ENCODE results near the gene C3orf33. TPM values are rescaled to one million over a fixed set of nuclear protein-coding genes. Genes with fewer than 3 reads are reported as not detected.

Gene C3orf33
- total RNA-seq, 1 donor: 7.8 TPM

DNA sequence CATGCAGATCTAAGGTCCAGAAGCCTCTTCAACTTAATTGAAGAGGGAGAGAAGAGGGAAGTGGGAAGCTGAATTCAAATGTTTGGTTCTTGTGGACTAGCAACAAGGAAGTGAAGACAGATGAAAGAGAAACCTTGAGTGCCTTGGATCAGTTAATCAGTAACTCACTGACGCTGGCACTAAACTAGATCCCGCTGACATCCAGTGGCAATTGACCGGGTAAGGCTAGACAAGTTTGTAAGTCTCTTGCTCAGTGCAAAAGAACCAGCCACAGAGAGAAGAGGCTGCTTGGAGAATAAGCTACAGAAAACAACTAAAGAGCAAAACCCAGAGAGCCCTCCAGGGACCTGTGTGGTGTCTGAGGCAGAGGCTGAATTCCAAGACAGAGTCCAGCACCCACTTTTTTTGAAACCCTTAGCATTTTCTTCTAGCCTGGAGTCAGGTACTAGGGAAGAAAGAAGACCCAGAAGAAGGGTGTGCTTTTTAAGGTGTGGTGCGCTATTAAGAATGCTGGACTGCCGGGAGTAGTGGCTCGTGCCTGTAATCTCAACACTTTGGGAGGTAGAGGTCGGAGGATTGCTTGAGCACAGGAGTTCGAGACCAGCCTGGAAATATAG lies 68.1 kb downstream of the C3orf33 start:
- no peak overlapping the region for H3K4me3 ChIP-seq (ENCODE audit: low read depth, low read length)
- TF ChIP-seq, protein P1, sequence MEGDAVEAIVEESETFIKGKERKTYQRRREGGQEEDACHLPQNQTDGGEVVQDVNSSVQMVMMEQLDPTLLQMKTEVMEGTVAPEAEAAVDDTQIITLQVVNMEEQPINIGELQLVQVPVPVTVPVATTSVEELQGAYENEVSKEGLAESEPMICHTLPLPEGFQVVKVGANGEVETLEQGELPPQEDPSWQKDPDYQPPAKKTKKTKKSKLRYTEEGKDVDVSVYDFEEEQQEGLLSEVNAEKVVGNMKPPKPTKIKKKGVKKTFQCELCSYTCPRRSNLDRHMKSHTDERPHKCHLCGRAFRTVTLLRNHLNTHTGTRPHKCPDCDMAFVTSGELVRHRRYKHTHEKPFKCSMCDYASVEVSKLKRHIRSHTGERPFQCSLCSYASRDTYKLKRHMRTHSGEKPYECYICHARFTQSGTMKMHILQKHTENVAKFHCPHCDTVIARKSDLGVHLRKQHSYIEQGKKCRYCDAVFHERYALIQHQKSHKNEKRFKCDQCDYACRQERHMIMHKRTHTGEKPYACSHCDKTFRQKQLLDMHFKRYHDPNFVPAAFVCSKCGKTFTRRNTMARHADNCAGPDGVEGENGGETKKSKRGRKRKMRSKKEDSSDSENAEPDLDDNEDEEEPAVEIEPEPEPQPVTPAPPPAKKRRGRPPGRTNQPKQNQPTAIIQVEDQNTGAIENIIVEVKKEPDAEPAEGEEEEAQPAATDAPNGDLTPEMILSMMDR (IDR thresholded peaks at IDR 0.05; ENCODE audit: insufficient read depth, low read depth, low read length): no peak
- no peak for DNase-seq (ENCODE audit: low read depth)

DNA sequence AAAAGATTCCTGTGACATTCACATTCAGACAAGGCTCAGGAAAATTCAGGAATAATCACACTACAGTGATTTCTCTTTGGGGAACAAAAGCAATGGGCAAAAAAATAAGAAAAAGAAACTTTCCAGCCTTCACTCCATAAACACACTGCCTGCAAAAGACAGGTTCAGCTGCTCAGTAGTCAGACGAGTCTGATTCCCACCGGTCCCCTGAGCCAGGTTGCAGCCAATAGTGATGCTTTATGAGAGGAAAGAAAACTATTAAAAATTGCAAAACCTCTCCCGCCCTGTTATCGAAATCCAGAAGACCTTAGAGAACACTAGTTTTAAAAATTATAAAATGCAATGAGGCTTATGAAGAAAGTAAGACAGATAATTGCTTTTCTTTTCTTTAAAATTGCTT lies 69.7 kb downstream of the C3orf33 start:
- no peak for DNase-seq (ENCODE audit: low read depth)
- TF ChIP-seq, protein P1 (IDR thresholded peaks at IDR 0.05; ENCODE audit: insufficient read depth, low read depth, low read length): no peak
- no peak overlapping the region for H3K4me3 ChIP-seq (ENCODE audit: low read depth, low read length)

GRCh38 chr3:155730843-155731242 lies 75.2 kb downstream of the C3orf33 start:
- TF ChIP-seq, protein P1 (IDR thresholded peaks at IDR 0.05; ENCODE audit: insufficient read depth, low read depth, low read length): no peak
- no peak for DNase-seq (ENCODE audit: low read depth)
- no peak overlapping the region for H3K4me3 ChIP-seq (ENCODE audit: low read depth, low read length)

DNA sequence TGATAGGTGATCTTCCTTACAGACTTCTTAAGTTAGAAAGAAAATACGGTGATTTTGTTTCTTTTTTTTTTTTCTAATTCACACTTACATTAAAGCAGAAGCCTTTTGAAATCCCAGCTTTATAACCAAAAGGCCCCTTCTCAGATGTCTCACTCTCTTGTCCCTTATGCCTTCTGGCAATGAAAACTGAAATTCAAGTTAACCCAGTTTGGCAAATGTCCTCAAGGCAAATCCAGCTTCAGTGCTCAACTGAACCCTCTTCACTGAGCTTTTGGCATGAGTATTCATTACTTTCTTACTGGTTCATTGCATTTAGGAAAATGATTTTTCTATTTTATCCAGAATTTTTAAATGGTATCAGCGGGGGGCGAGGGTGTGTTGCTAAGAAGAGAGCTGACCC lies 78.2 kb downstream of the C3orf33 start:
- DNase-seq (ENCODE audit: low read depth): no peak
- TF ChIP-seq, protein P1 (IDR thresholded peaks at IDR 0.05; ENCODE audit: insufficient read depth, low read depth, low read length): no peak
- H3K4me3 ChIP-seq (ENCODE audit: low read depth, low read length): no peak overlapping the region

DNA sequence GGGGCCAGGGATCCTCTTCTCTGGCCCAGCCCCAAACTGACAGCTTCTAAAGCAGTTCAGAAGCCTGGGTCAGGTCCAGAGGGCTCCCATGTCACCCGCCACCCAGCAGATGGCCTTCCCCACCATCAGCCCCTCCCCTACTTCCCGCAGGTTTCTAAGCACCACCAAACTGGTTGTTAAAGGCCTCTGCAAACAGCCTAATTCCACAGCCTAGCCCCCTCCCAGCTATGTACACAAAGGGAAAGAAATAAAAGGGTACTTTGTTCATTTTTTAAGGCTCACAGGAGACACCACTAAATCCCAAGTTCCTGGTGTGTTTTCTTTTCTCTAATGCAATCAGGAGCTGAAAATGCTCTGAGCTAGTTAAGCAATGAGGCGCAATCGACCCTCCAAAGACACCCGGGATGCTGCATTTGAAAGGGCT lies 91.8 kb downstream of the C3orf33 start:
- H3K4me3 ChIP-seq (ENCODE audit: low read depth, low read length): no peak overlapping the region
- DNase-seq (ENCODE audit: low read depth): no peak
- TF ChIP-seq, protein P1 (IDR thresholded peaks at IDR 0.05; ENCODE audit: insufficient read depth, low read depth, low read length): no peak

Other genes starting within 250 kb of the C3orf33 start
- 11.7 and 14.2 TPM in 2 replicates for gene PLCH1, start 61.2 kb downstream of the C3orf33 start, total RNA-seq
- 46.7 and 57.0 TPM in 2 replicates for gene SLC33A1, start 48.1 kb upstream of the C3orf33 start, total RNA-seq
- 41.9 and 52.2 TPM in 2 replicates for gene GMPS, start 64.4 kb upstream of the C3orf33 start, total RNA-seq

Data from fibroblast of villous mesenchyme (primary cell).